HepG2 (cell line): ENCODE data around the gene FITM2. TPM values are rescaled to one million over a fixed set of nuclear protein-coding genes. Genes with fewer than 3 reads are reported as not detected.

Experiments used
- AHR ChIP-seq: IDR thresholded peaks from 2 replicates; pipeline ENCODE4 v1.6.1; 2018; ENCODE audit warnings: missing genetic modification reagents, missing compliant biosample characterization
- ATF7 ChIP-seq, 2 experiments: fragments of 450-650 bp in 1 of 2; sonication (generic) in 1 of 2; formaldehyde crosslinking in 1 of 2; IDR thresholded peaks; 2 replicates each; pipeline versions ENCODE4 v1.4.0 to v1.6.1; 2016 to 2020; ENCODE audit warnings: antibody characterized with exemption in 1 of 2, mild to moderate bottlenecking in 1 of 2, missing genetic modification reagents in 1 of 2
- ATM ChIP-seq: fragments of 450-650 bp; IDR thresholded peaks from 2 replicates; pipeline ENCODE4 v1.7.1; 2017; ENCODE audit warnings: mild to moderate bottlenecking, borderline replicate concordance
- DMAP1 ChIP-seq: IDR thresholded peaks from 2 replicates; pipeline ENCODE4 v1.6.1; 2016
- EED ChIP-seq: sonication (generic); formaldehyde crosslinking; IDR thresholded peaks from 2 replicates; pipeline ENCODE4 v1.5.0; 2020; ENCODE audit warnings: mild to moderate bottlenecking, missing genetic modification reagents
- FOSL1 ChIP-seq: sonication (generic); formaldehyde crosslinking; IDR thresholded peaks from 2 replicates; pipeline ENCODE4 v1.9.0; 2021; ENCODE audit warnings: missing genetic modification reagents, borderline replicate concordance
- FOSL2 ChIP-seq: sonication (generic); formaldehyde crosslinking; IDR thresholded peaks from 2 replicates; pipeline ENCODE4 v1.4.0; 2020; ENCODE audit warnings: missing genetic modification reagents
- FOXJ3 ChIP-seq: sonication (generic); formaldehyde crosslinking; IDR thresholded peaks from 2 replicates; pipeline ENCODE4 v1.4.0; 2020; ENCODE audit warnings: missing genetic modification reagents, mild to moderate bottlenecking, borderline replicate concordance
- HMGA1 ChIP-seq: sonication (generic); formaldehyde crosslinking; conservative IDR thresholded peaks from 2 replicates; pipeline ENCODE4 v1.4.0; 2020; ENCODE audit warnings: missing genetic modification reagents
- MEIS2 ChIP-seq: sonication (generic); formaldehyde crosslinking; IDR thresholded peaks from 2 replicates; pipeline ENCODE4 v1.9.0; 2021; ENCODE audit warnings: mild to moderate bottlenecking, missing genetic modification reagents
- NFKB2 ChIP-seq: sonication (generic); formaldehyde crosslinking; IDR thresholded peaks from 2 replicates; pipeline ENCODE4 v1.4.0; 2020; ENCODE audit warnings: missing genetic modification reagents, borderline replicate concordance
- ONECUT2 ChIP-seq: sonication (generic); formaldehyde crosslinking; IDR thresholded peaks from 2 replicates; pipeline ENCODE4 v1.4.0; 2020; ENCODE audit warnings: missing genetic modification reagents
- PITX1 ChIP-seq: sonication (generic); formaldehyde crosslinking; IDR thresholded peaks from 2 replicates; pipeline ENCODE4 v1.5.1; 2020; ENCODE audit warnings: mild to moderate bottlenecking, missing genetic modification reagents
- RFXAP ChIP-seq: sonication (generic); formaldehyde crosslinking; IDR thresholded peaks from 2 replicates; pipeline ENCODE4 v1.4.0; 2020; ENCODE audit warnings: missing genetic modification reagents, borderline replicate concordance
- SOX6 ChIP-seq, 2 experiments: fragments of 450-650 bp in 1 of 2; sonication (generic) in 1 of 2; formaldehyde crosslinking in 1 of 2; IDR thresholded peaks; 2 replicates each; pipeline versions ENCODE4 v1.4.0 to v1.6.1; 2017 to 2020; ENCODE audit warnings: antibody characterized with exemption in 1 of 2, mild to moderate bottlenecking in 1 of 2, missing genetic modification reagents in 1 of 2
- STAT5B ChIP-seq: sonication (generic); formaldehyde crosslinking; IDR thresholded peaks from 2 replicates; pipeline ENCODE4 v1.4.0; 2020; ENCODE audit warnings: missing genetic modification reagents
- TCF12 ChIP-seq, 2 experiments: fragments of 450-650 bp in 1 of 2; sonication (generic) in 1 of 2; formaldehyde crosslinking in 1 of 2; IDR thresholded peaks; 2 replicates each; pipeline versions ENCODE4 v1.6.1 to v1.8.0; 2017 to 2022; ENCODE audit warnings: antibody characterized with exemption in 1 of 2, mild to moderate bottlenecking in 1 of 2, missing genetic modification reagents in 1 of 2, moderate library complexity in 1 of 2
- THAP11 ChIP-seq: IDR thresholded peaks from 2 replicates; pipeline ENCODE4 v1.6.1; 2016; ENCODE audit warnings: missing biosample characterization, missing genetic modification reagents
- XRCC5 ChIP-seq: fragments of 200-400 bp; formaldehyde crosslinking; optimal IDR thresholded peaks from 2 replicates; pipeline ENCODE3; 2017; ENCODE audit warnings: mild to moderate bottlenecking, low read length
- ZBTB7B ChIP-seq: sonication (generic); formaldehyde crosslinking; IDR thresholded peaks from 2 replicates; pipeline ENCODE4 v1.4.0; 2020; ENCODE audit warnings: missing genetic modification reagents
- ZNF180 ChIP-seq: sonication (generic); formaldehyde crosslinking; IDR thresholded peaks from 2 replicates; pipeline ENCODE4 v1.4.0; 2020; ENCODE audit warnings: low read depth, missing genetic modification reagents, borderline replicate concordance
- ZNF687 ChIP-seq: sonication (generic); formaldehyde crosslinking; IDR thresholded peaks from 2 replicates; pipeline ENCODE4 v1.5.1; 2020; ENCODE audit warnings: mild to moderate bottlenecking, missing genetic modification reagents, moderate library complexity
- ZNF773 ChIP-seq: sonication (generic); formaldehyde crosslinking; IDR thresholded peaks from 2 replicates; pipeline ENCODE4 v1.4.0; 2020; ENCODE audit warnings: missing genetic modification reagents, borderline replicate concordance
- ZNF781 ChIP-seq: sonication (generic); formaldehyde crosslinking; IDR thresholded peaks from 2 replicates; pipeline ENCODE4 v1.5.1; 2020; ENCODE audit warnings: borderline replicate concordance, mild to moderate bottlenecking, missing genetic modification reagents; ENCODE audit errors: not compliant biosample characterization
- ZNF816 ChIP-seq: sonication (generic); formaldehyde crosslinking; IDR thresholded peaks from 2 replicates; pipeline ENCODE4 v1.8.0; 2022; ENCODE audit warnings: missing genetic modification reagents, mild to moderate bottlenecking, borderline replicate concordance
- polyA plus RNA-seq, 8 experiments: library from polyadenylated mRNA; depleted of rRNA in 3 of 8; stranded (reverse) in 7 of 8; unstranded in 1 of 8; fragments of >200 nt; fragmentation: Illumina TruSeq in 4 of 8; extraction: Trizol in 4 of 8; gene quantifications; 2 replicates each; pipeline versions ENCODE4 v1.2.1 to v1.2.3, GENCODE V29; 2011 to 2016; ENCODE audit warnings: low read depth in 4 of 8, missing spikeins in 1 of 8, mixed read lengths in 1 of 8; ENCODE audit not compliant: insufficient read depth in 1 of 8
- total RNA-seq, 5 experiments: library from RNA; depleted of rRNA; stranded (reverse); fragments of >200 nt; fragmentation: Illumina TruSeq; extraction: Trizol; gene quantifications; 2 replicates each; pipeline ENCODE4 v1.2.3, GENCODE V29; 2016; ENCODE audit warnings: low read depth in 1 of 5

Gene FITM2
- total and polyA plus RNA-seq, 2 of the 13 experiments (the other 11 are each of a cell fraction or from before 2014, with no cell fraction given): 9.6 to 24.5 TPM

GRCh38 chr20:44310664-44311639, at the start of gene FITM2 (continued):
- peak; percentile 98 for TF ChIP-seq EED
- TF ChIP-seq HMGA1: no peak
- no peak for TF ChIP-seq TCF12 (IDR thresholded peaks at IDR 0.05)
- peak; percentile 94 for TF ChIP-seq TCF12 (CRISPR knock-in tag; IDR thresholded peaks at IDR 0.05)
- no peak for TF ChIP-seq ATM
- TF ChIP-seq FOSL2 (CRISPR knock-in tag): peak; percentile 77
- TF ChIP-seq NFKB2: peak; percentile 98
- peak; percentile 97 for TF ChIP-seq AHR (CRISPR knock-in tag)
- no peak for TF ChIP-seq FOXJ3 (CRISPR knock-in tag)
- TF ChIP-seq STAT5B (CRISPR knock-in tag): peak; percentile 89
- no peak; the same call in 1 of the 2 replicates for TF ChIP-seq ZNF773 (CRISPR knock-in tag)
- peak; percentile 70 for TF ChIP-seq ZNF781 (CRISPR knock-in tag)
- no peak for TF ChIP-seq ZNF816
- peak; percentile 99 for TF ChIP-seq XRCC5
- TF ChIP-seq ZNF180: peak; percentile 94; the same call in 1 of the 2 replicates
- TF ChIP-seq FOSL1 (CRISPR knock-in tag): no peak
- TF ChIP-seq ONECUT2 (CRISPR knock-in tag): no peak
- no peak for TF ChIP-seq ATF7 (IDR thresholded peaks at IDR 0.05)
- no peak; the same call in none of the 2 replicates for TF ChIP-seq ATF7 (CRISPR knock-in tag; IDR thresholded peaks at IDR 0.05)
- 0 out of 2 replicates have a peak, but pooled peaks have one; percentile 29 for TF ChIP-seq MEIS2 (CRISPR knock-in tag)
- TF ChIP-seq RFXAP (CRISPR knock-in tag): peak; percentile 95
- peak; percentile 93 for TF ChIP-seq PITX1 (CRISPR knock-in tag)
- TF ChIP-seq DMAP1: peak; percentile 84
- peak; percentile 94 for TF ChIP-seq THAP11 (CRISPR knock-in tag)
- no peak for TF ChIP-seq ZBTB7B
- peak; percentile 99 for TF ChIP-seq ZNF687
- no peak for TF ChIP-seq SOX6 (IDR thresholded peaks at IDR 0.05)
- TF ChIP-seq SOX6 (CRISPR knock-in tag; IDR thresholded peaks at IDR 0.05): peak; percentile 90
